HG03066 (cell line): ENCODE data around the gene NAA30.

Experiments
- ATAC-seq: cut with Tn5 transposase; IDR thresholded peaks from one replicate; pipeline ENCODE4 v1.9.1; 2021; ENCODE audit warnings: low read depth; ENCODE audit not compliant: unreplicated experiment

The NAA30 gene

DNA sequence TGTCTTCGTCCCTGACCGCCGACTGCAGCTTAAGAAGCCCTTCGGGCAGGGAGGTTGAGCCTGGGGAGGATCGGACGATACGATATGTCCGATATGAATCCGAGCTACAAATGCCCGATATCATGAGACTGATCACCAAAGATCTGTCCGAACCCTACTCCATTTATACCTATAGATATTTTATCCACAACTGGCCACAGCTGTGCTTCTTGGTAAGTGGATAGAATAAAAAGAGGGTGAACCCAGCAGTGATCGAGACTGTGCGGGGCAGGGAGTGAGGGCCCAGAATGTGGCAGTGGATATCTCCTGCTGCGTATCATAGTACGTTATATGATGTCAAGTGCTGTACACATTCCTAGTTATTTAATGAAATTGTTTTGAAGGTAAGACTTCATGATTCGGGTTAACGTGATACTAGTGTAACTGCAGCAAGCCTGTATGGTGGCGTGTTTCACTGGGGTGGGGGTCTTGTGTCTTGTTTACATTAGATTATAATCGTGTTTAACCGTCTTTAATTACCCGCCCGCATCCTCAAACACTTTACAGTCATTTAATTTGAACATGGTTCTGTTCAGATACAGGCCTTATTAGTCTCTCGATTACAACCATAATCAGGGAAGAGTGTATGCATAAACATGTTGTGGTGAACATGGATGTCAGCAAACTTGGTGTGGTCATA, 1.3 kb downstream of the NAA30 start:
- ATAC-seq, result no peak

- ATAC-seq, result no peak
Measured at GRCh38 chr14:57392830-57393229, 2.4 kb downstream of the NAA30 start.

GRCh38 chr14:57400556-57401494, 10.4 kb downstream of the NAA30 start:
- ATAC-seq, result no peak

GRCh38 chr14:57401501-57401900, 11.1 kb downstream of the NAA30 start:
- ATAC-seq, result no peak

GRCh38 chr14:57402173-57402852, 11.9 kb downstream of the NAA30 start:
- ATAC-seq, result no peak

DNA sequence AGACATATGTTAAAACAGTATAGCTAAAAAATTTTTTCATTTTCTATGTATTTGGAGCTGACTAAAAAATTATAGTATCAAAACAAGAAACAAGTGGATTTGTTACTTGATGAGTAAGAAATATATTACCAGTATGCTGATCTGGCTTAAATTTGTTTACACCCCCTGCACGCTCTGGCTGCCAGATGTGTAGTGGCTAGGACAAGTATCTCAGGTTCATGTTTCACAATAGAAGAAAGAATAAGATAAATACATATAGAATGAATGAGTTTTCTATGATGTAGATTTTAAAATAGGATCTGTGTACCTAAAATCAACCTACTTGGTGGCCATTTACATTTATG, 13.1 kb downstream of the NAA30 start:
- no peak for ATAC-seq

DNA sequence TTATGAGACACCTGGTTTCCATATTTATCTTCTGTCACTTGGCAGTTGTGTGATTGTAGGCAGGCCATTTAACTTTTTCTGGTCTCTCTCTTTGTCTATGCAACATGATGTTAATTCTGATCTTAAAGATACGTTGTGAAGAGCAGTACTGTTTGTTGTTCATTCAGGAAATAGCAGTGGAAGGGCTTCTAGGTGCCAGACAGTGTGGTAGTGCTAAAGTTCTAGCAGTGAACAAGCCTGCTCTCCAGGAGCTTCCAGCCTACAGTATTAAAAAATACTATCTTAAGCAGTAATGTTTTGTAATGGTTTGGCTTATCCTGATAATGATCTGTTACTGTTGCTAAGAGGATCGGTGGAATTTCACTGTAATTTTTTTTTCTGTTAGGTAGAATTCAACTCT, 15.2 kb downstream of the NAA30 start:
- ATAC-seq, result no peak

DNA sequence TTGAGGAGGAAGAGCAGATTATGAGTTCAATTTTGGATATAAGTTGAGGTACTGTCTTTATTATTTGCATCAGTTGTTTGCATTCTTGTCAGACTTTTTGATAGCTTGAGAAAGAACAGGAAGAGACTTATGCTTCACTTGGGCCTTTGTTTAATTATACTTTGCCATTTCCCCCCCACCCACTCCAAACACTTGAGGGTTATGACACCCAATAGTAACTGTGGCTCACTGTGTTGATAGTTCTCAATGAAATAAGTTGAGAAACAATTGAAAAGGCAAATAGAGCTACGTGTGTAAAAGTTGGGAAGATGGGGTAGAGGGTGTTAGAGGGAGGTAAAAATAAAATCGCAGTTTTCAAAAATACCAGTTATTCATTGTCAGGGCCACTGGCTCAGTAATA, 17.7 kb downstream of the NAA30 start:
- ATAC-seq, result no peak

GRCh38 chr14:57408634-57409033, 18.2 kb downstream of the NAA30 start:
- no peak for ATAC-seq

- no peak for ATAC-seq
Measured at GRCh38 chr14:57412341-57412740, 22.0 kb downstream of the NAA30 start.

- ATAC-seq, result no peak
Measured at GRCh38 chr14:57413849-57414248, 23.5 kb downstream of the NAA30 start.

DNA sequence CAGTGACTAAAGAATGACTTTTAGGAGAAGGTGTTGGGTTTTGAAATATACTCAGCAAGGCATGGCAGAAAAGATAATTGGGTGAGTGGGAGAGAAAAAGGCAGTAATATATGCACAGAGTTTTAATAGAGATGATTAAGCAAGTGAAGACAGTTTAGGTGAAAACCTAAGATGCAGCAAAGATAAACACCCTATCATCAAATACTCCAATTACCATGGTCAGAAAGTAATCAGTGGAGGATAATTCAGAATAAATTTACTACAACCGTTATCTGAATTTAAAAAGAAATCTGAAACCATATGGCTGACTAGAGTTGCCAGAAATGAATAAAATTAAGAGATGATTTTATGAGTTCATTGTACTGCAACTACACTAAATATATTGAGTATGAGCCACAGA, 26.8 kb downstream of the NAA30 start:
- ATAC-seq, result no peak

- ATAC-seq, result no peak
Measured at GRCh38 chr14:57418999-57419398, 28.6 kb downstream of the NAA30 start.

- ATAC-seq, result no peak
Measured at GRCh38 chr14:57420033-57420432, 29.6 kb downstream of the NAA30 start.

- no peak for ATAC-seq
Measured at GRCh38 chr14:57420986-57421385, 30.6 kb downstream of the NAA30 start.

- ATAC-seq, result no peak
Measured at GRCh38 chr14:57435923-57436322, 45.5 kb downstream of the NAA30 start.

DNA sequence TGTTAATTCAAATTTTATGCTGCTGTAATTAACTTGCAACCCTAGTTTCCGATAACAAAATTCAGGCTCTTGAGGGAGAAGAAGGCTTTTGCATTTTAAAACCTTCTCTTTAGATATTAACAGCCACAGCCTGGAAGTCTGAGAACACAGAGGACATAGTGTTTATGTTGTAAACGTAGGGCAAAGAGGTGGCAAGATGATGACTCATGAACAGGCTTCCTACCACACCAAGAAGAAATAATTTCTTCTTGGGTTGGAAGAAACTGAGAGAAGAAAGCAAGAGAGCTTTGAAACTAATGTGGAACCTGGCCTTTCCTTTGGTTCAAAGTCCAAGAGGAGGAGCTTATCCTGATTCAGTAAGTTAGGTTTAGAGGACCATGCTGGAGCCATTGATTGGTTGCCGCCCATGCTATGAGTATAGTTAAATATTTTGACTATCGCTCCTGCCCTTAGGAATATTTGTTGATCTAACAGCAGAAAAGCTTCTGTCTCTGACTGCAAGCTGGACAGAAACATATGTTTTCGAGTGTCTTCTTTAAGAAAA, 71.5 kb downstream of the NAA30 start:
- ATAC-seq, result no peak

DNA sequence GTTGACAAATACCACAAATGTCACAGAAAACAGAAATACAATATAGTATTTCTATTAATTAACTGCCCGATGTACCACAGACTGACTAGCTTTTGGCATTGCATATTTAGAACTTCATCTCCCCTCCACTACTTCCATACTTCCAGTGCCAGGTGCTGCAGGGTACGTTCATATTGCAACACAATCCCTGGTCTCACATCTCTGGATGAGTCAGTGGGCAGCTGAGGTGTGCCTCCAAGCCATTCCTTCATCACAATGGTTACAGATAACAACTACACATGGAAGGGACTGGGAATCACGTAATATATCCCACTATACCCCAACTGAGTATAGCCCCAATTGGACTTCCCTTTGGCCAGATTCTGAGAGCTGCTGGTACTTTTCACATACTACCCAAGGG, 72.2 kb downstream of the NAA30 start:
- ATAC-seq, result no peak

GRCh38 chr14:57464008-57464730, 73.8 kb downstream of the NAA30 start:
- ATAC-seq, result peak; percentile 88
